Activated B cell treated with CpG ODN at 0.5 μM for 24 hours (primary cell): ENCODE results near the gene PDLIM5. TPM values are rescaled to one million over a fixed set of nuclear protein-coding genes. Genes with fewer than 3 reads are reported as not detected.
"Not testable (repeated sequence)": the region's sequence is repeated elsewhere in the genome, so short reads cannot be mapped to it uniquely, and the experiment has no call there.

Source experiments
- ATAC-seq: fragments of 200-7000 bp; cut with Tn5 transposase; one replicate; pipeline ENCODE4 v1.10.0; 2021; ENCODE audit warnings: low read depth, mild to moderate bottlenecking, moderate library complexity
- CTCF ChIA-PET: fragments of 350-600 bp; sonication (Branson Sonifier 250); formaldehyde crosslinking; loops from one replicate; lab custom pipeline; 2021; ENCODE audit warnings: antibody characterized with exemption; lab: Charles Lee
- POLR2A ChIA-PET: fragments of 350-600 bp; sonication (Branson Sonifier 250); formaldehyde crosslinking; loops from one replicate; lab custom pipeline; 2021; ENCODE audit warnings: antibody characterized with exemption; lab: Charles Lee
- DNase-seq: peaks from one replicate; pipeline ENCODE4 v3.0.0; 2022
- H3K27ac Mint-ChIP-seq: one replicate; pipeline ENCODE4 v1.8.0; 2020; ENCODE audit warnings: mixed read lengths
- H3K27me3 Mint-ChIP-seq: one replicate; pipeline ENCODE4 v1.8.0; 2021; ENCODE audit warnings: mixed read lengths
- H3K36me3 Mint-ChIP-seq: one replicate; pipeline ENCODE4 v1.8.0; 2021; ENCODE audit warnings: low read depth, mixed read lengths
- H3K4me1 Mint-ChIP-seq: one replicate; pipeline ENCODE4 v1.8.0; 2021; ENCODE audit warnings: mixed read lengths
- H3K4me3 Mint-ChIP-seq: one replicate; pipeline ENCODE4 v1.8.0; 2020; ENCODE audit warnings: mild to moderate bottlenecking, mixed read lengths
- H3K9me3 Mint-ChIP-seq: one replicate; pipeline ENCODE4 v1.8.0; 2020; ENCODE audit warnings: mixed read lengths
- CTCF ChIP-seq: fragments of 200-600 bp; IDR thresholded peaks from one replicate; pipeline ENCODE4 v1.8.0; 2022; ENCODE audit warnings: antibody characterized with exemption, mild to moderate bottlenecking
- intact Hi-C: fragments of 100-400 bp; cut with micrococcal nuclease; formaldehyde crosslinking; loops from one replicate; pipeline ENCODE4 v1.15.1; 2024
- total RNA-seq: library from RNA; stranded (reverse); gene quantifications from 2 replicates; pipeline ENCODE4 v1.2.3, GENCODE V29; 2022

PDLIM5 gene
- total RNA-seq, 1 donor from 2014 or later: 36.5 TPM

DNA sequence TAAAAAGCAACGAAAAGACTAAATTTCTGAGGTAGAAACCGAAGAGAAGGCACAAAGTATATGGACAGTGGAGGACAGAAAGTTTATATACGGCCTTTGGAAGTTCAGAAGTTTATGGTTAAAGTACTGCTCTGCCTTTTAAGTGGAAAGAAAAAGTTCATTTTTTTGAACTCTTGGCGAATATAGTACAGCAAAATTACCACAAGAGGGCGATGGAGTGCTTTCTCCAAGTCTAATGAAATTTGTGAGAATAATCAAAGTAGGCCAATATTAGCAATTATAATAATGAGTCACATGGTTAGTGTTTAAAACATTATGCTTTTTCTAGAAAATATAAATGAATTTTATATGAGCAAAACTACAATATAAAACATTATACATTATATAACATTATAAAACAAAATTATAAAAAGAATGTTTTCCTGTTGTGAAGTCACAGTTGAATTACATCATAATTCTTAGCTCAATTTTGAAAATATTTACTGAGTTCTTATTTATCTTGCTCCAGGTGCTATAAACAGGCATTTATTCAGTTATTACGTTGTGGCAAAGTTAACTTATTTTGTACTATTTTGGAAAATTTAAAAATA, 169.8 kb downstream of the PDLIM5 start:
- H3K27ac Mint-ChIP-seq: no peak overlapping the region
- peaks cover 27% of the 10 kb centered on the region for H3K36me3 Mint-ChIP-seq
- CTCF ChIA-PET: interaction anchor here (1.1 to 1.6 kb wide), 5 partner anchors 9 to 503 kb away, joined by 3 to 5 read pairs (median 4); no protein-coding TSS in a partner anchor
- TF ChIP-seq CTCF: peak; percentile 91
- no peaks in the 10 kb centered on the region for H3K27me3 Mint-ChIP-seq
- no peak overlapping the region for H3K4me3 Mint-ChIP-seq
- DNase-seq (no peak), ATAC-seq (no peak)
- intact Hi-C loops: no loop called here
- POLR2A ChIA-PET: no interaction called here
- H3K4me1 Mint-ChIP-seq: no peaks in the 10 kb centered on the region
- no peaks in the 10 kb centered on the region for H3K9me3 Mint-ChIP-seq

- H3K27me3 Mint-ChIP-seq: no peaks in the 10 kb centered on the region
- H3K36me3 Mint-ChIP-seq: peaks cover 17% of the 10 kb centered on the region
- POLR2A ChIA-PET: no interaction called here
- ATAC-seq: no peak
- TF ChIP-seq CTCF: no peak
- intact Hi-C loops: no loop called here
- CTCF ChIA-PET: interaction anchor here (0.7 kb wide), 1 partner anchor 42 kb away, joined by 3 read pairs; no protein-coding TSS in a partner anchor
- H3K9me3 Mint-ChIP-seq: no peaks in the 10 kb centered on the region
- DNase-seq: no peak
- H3K27ac Mint-ChIP-seq: no peak overlapping the region
- no peak overlapping the region for H3K4me3 Mint-ChIP-seq
- H3K4me1 Mint-ChIP-seq: no peaks in the 10 kb centered on the region
These were observed 171.6 kb downstream of the PDLIM5 start for GRCh38 chr4:94623126-94623911.

GRCh38 chr4:94626942-94627341, 175.2 kb downstream of the PDLIM5 start:
- intact Hi-C loops: no loop called here
- H3K36me3 Mint-ChIP-seq: peaks cover 5% of the 10 kb centered on the region
- H3K4me3 Mint-ChIP-seq: no peak overlapping the region
- no peaks in the 10 kb centered on the region for H3K27me3 Mint-ChIP-seq
- no peak overlapping the region for H3K27ac Mint-ChIP-seq
- ChIA-PET POLR2A (no interaction called here), CTCF (no interaction called here)
- no peak for ATAC-seq
- no peaks in the 10 kb centered on the region for H3K9me3 Mint-ChIP-seq
- H3K4me1 Mint-ChIP-seq: no peaks in the 10 kb centered on the region
- TF ChIP-seq CTCF: no peak
- no peak for DNase-seq

GRCh38 chr4:94629058-94629457, 177.3 kb downstream of the PDLIM5 start:
- POLR2A ChIA-PET, H3K27ac Mint-ChIP-seq, ATAC-seq, H3K9me3 Mint-ChIP-seq, H3K4me1 Mint-ChIP-seq, H3K4me3 Mint-ChIP-seq, H3K27me3 Mint-ChIP-seq, CTCF ChIA-PET, DNase-seq, H3K36me3 Mint-ChIP-seq, intact Hi-C loops: not testable (repeated sequence)

- POLR2A ChIA-PET: no interaction called here
- Mint-ChIP-seq H3K9me3 (no peaks in the 10 kb centered on the region), H3K4me1 (no peaks in the 10 kb centered on the region), H3K27ac (no peak overlapping the region), H3K36me3 (peaks cover 2% of the 10 kb centered on the region), H3K4me3 (no peak overlapping the region), H3K27me3 (no peaks in the 10 kb centered on the region)
- CTCF ChIA-PET: interaction anchor here (2.1 kb wide), 1 partner anchor 9 kb away, joined by 5 read pairs; no protein-coding TSS in a partner anchor
- no peak for ATAC-seq
- TF ChIP-seq CTCF: no peak
- no peak for DNase-seq
- intact Hi-C loops: no loop called here
These were observed 178.1 kb downstream of the PDLIM5 start for GRCh38 chr4:94629837-94630236.
